HG03460 (cell line): ENCODE measurements around the gene SEC31B.

Experiments
- ATAC-seq: cut with Tn5 transposase; IDR thresholded peaks from one replicate; pipeline ENCODE4 v1.9.1; 2021; ENCODE audit not compliant: unreplicated experiment

The SEC31B gene

DNA sequence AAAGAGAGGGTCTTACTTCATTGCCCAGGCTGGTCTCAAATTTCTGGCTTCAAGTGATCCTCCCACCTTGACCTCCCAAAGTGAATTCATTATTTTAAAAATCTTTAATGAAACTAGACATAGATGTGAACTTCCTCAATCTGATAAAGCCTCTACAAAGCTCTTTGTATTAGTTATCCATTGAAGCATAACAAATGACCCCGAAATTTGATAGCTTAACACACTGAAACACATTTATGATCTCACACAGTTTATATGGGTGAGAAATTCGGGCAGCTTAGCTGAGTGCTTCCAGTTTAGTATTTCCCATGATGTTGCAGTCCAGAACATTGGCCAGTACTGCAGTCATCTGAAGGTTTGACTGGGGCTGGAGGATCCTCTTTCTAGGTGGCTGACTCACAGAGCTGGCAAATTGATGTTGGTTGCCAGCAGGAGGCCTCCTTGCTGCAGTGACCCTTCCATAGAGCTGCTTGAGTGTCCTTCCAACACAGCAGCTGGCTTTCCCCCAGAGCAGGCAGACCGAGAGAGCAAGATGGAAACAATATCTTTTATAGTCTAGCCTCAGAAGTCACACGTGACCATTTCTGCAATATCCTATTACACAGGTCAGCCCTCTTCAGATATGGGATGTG is 73.4 kb downstream of the SEC31B start:
- ATAC-seq: no peak

GRCh38 chr10:100442548-100442947 is 77.1 kb downstream of the SEC31B start:
- ATAC-seq: no peak

DNA sequence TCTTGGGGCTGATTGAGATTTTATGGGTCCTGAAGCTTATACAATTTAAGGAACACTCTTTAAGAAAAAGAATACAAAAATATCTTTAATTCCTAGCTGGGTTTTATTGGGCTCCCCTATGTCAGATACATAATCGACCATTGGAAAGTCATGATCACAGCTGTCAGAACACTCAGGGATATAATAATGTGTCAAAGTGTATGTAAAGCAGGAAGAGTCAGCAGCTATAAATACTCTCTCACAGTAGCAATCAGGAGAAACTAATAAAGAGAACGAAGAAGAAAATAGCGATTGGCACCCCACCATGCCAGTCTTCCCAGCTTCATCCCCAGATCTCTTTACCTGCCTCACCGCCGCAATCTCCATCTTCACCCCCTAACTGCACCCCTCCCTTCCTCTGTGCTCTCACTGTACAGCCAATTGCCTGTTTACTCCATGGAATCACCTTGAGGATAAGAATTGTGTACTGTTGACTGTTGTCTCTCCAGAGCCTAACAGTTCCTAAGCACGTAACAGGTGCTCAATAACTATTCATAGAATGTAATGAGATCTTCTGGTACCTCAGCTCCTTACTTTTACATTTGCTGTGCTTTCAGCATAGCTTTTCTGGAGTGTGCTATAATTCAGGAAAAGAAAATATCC is 80.9 kb downstream of the SEC31B start:
- no peak for ATAC-seq
